ENCODE data around the gene PYGM.

DNA sequence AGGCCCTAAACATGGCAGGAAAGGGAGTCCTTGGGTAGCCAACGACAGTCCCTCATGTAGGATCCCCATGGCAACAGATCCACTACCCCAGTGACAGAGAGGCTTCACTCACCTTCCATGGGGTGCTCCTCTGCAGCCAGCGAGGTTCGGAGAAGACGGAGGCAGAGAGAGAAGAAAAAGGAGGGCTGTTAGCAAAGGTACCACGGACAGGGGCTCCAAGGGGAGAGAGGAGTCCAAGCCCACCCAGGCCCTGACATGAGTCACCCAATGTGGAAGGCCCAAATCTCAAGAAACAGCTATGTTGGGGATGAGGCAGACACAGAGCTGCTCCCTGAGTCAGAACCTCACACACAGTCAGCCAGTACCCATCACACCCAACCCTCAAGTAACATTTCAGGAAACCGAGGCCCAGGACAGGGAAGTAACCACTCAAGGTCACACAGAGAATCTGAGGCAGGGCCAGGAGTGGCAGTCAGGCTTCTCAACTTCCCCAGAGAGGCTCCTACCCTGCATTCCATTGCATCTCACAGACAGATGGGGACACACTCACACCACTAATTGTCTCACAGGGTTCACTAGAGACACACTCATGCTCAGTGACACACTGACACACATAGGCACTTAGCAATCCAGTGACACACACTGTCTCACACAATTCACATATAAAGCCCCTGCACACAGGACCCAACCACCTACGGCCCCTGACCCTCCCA, 62.0 kb downstream of the PYGM start:
- no peak for TF ChIP-seq FOXK1 (CRISPR knock-in tag; IDR thresholded peaks at IDR 0.05)
- TF ChIP-seq, protein P1, sequence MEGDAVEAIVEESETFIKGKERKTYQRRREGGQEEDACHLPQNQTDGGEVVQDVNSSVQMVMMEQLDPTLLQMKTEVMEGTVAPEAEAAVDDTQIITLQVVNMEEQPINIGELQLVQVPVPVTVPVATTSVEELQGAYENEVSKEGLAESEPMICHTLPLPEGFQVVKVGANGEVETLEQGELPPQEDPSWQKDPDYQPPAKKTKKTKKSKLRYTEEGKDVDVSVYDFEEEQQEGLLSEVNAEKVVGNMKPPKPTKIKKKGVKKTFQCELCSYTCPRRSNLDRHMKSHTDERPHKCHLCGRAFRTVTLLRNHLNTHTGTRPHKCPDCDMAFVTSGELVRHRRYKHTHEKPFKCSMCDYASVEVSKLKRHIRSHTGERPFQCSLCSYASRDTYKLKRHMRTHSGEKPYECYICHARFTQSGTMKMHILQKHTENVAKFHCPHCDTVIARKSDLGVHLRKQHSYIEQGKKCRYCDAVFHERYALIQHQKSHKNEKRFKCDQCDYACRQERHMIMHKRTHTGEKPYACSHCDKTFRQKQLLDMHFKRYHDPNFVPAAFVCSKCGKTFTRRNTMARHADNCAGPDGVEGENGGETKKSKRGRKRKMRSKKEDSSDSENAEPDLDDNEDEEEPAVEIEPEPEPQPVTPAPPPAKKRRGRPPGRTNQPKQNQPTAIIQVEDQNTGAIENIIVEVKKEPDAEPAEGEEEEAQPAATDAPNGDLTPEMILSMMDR (IDR thresholded peaks at IDR 0.05) = no peak
- no peak for TF ChIP-seq ESRRA (CRISPR knock-in tag; IDR thresholded peaks at IDR 0.05; ENCODE audit: borderline replicate concordance)
- TF ChIP-seq JUN (CRISPR knock-in tag; IDR thresholded peaks at IDR 0.05) = no peak
- TF ChIP-seq, protein P2, sequence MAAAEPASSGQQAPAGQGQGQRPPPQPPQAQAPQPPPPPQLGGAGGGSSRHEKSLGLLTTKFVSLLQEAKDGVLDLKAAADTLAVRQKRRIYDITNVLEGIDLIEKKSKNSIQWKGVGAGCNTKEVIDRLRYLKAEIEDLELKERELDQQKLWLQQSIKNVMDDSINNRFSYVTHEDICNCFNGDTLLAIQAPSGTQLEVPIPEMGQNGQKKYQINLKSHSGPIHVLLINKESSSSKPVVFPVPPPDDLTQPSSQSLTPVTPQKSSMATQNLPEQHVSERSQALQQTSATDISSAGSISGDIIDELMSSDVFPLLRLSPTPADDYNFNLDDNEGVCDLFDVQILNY (CRISPR knock-in tag; IDR thresholded peaks at IDR 0.05) = no peak
- TF ChIP-seq, protein P3, sequence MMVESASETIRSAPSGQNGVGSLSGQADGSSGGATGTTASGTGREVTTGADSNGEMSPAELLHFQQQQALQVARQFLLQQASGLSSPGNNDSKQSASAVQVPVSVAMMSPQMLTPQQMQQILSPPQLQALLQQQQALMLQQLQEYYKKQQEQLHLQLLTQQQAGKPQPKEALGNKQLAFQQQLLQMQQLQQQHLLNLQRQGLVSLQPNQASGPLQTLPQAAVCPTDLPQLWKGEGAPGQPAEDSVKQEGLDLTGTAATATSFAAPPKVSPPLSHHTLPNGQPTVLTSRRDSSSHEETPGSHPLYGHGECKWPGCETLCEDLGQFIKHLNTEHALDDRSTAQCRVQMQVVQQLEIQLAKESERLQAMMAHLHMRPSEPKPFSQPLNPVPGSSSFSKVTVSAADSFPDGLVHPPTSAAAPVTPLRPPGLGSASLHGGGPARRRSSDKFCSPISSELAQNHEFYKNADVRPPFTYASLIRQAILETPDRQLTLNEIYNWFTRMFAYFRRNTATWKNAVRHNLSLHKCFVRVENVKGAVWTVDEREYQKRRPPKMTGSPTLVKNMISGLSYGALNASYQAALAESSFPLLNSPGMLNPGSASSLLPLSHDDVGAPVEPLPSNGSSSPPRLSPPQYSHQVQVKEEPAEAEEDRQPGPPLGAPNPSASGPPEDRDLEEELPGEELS (CRISPR knock-in tag; IDR thresholded peaks at IDR 0.05) = no peak
- TF ChIP-seq, protein P4, sequence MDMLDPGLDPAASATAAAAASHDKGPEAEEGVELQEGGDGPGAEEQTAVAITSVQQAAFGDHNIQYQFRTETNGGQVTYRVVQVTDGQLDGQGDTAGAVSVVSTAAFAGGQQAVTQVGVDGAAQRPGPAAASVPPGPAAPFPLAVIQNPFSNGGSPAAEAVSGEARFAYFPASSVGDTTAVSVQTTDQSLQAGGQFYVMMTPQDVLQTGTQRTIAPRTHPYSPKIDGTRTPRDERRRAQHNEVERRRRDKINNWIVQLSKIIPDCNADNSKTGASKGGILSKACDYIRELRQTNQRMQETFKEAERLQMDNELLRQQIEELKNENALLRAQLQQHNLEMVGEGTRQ (CRISPR knock-in tag; IDR thresholded peaks at IDR 0.05) = no peak
